Gastrocnemius medialis (tissue), 4 donors: Measurements from ENCODE around the gene CNTD1. TPM values are rescaled to one million over a fixed set of nuclear protein-coding genes. Genes with fewer than 3 reads are reported as not detected.

Source experiments
- ATAC-seq, 2 donors: fragments of 150-250 bp; one replicate each; pipeline ENCODE4 v1.9.1; 2016
- DNase-seq, 2 donors: peaks; one replicate each; pipeline ENCODE4 v3.0.0-alpha.2; 2019
- H3K27ac ChIP-seq, 4 donors: fragments of 200-600 bp; sonication (generic); 1 replicate in 1 of 4; 2 replicates in 3 of 4; pipeline ENCODE4 v1.5.1; 2016 to 2018; ENCODE audit warnings: mild to moderate bottlenecking in 2 of 4, moderate library complexity in 1 of 4
- H3K27me3 ChIP-seq, 3 donors: fragments of 200-600 bp; sonication (generic) in 2 of 3; 1 replicate in 1 of 3; 2 replicates in 2 of 3; pipeline versions ENCODE4 v1.5.1 to v1.6.0; 2016 to 2019; ENCODE audit warnings: mild to moderate bottlenecking in 1 of 3, moderate library complexity in 1 of 3
- H3K36me3 ChIP-seq, 2 donors: fragments of 200-600 bp; sonication (generic) in 1 of 2; one replicate each; pipeline ENCODE4 v1.5.1; 2017 to 2018
- H3K4me1 ChIP-seq, 2 donors: fragments of 200-600 bp; sonication (generic) in 1 of 2; one replicate each; pipeline ENCODE4 v1.5.1; 2016 to 2017; ENCODE audit warnings: mild to moderate bottlenecking in 2 of 2
- H3K4me3 ChIP-seq, 4 donors: fragments of 200-600 bp; sonication (generic) in 3 of 4; 1 replicate in 1 of 4; 2 replicates in 3 of 4; pipeline ENCODE4 v1.5.1; 2016 to 2019; ENCODE audit warnings: mild to moderate bottlenecking in 2 of 4
- H3K9me3 ChIP-seq, 3 donors: fragments of 200-600 bp; sonication (generic) in 2 of 3; 1 replicate in 1 of 3; 2 replicates in 2 of 3; pipeline ENCODE4 v1.5.1; 2016 to 2019
- POLR2A ChIP-seq, 2 donors: fragments of 450-650 bp; IDR thresholded peaks; one replicate each; pipeline ENCODE4 v1.6.1; 2017; ENCODE audit warnings: antibody characterized with exemption in 2 of 2, mild to moderate bottlenecking in 2 of 2, moderate library complexity in 2 of 2
- in situ Hi-C, 4 donors: fragments of 200-750 bp; cut with MboI; loops; one replicate each; pipeline versions ENCODE4 v1.15.0 to v1.8.0; 2017; ENCODE audit warnings: low sequenced_read_pairs in 4 of 4
- intact Hi-C: fragments of 100-400 bp; cut with DNase I; formaldehyde crosslinking; loops from one replicate; pipeline ENCODE4 v1.15.1; 2023; ENCODE audit warnings: low total_unique reads
- total RNA-seq, 4 donors: library from RNA; depleted of rRNA; stranded (reverse); fragments of >200 nt; gene quantifications; one replicate each; pipeline versions ENCODE4 v1.1.0 to v1.2.3, GENCODE V29; 2016
- TF ChIP-seq, protein P1 (sequence below), 5 experiments: fragments of 450-650 bp in 3 of 5; fragments of 200-600 bp in 2 of 5; sonication (generic) in 2 of 5; IDR thresholded peaks in 4 of 5; conservative IDR thresholded peaks in 1 of 5; 1 replicate in 4 of 5; 2 replicates in 1 of 5; pipeline ENCODE4 v1.5.1; 2016 to 2019; ENCODE audit warnings: antibody characterized with exemption in 5 of 5, mild to moderate bottlenecking in 3 of 5, moderate library complexity in 3 of 5

CNTD1 gene
- total RNA-seq, 4 donors from 2014 or later: not detected

DNA sequence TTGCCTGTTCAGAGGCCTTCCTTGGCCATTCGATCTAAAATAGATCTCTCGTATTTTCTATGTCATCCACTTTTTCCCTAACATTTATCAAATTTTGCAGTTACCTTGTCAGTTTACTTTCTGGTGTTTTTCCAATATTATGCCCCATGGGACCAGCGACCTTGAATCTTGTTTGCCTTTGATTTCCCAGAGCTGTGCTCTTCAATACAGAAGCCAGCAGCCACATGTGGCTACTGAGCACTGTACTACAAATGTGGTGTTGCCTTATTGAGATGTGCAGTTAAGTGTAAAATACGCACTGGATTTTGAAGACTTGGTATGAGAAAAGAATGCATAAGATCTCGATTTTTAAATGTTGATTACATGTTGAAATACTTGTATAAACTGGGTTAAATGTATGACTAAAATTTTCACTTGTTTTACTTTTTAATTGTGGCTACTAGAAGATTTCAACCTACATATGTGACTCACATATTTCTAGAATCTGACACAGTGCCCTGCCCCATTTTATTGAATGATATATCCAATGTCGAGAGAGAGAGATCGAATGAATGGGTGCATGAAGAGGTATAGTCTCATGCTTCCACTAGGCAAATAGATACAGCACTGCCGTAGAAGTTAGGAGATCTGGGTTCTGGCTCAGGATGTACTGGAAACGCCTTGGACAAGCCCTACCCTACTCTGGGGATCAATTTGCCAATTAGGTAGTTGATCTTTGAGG lies 33.7 kb downstream of the CNTD1 start:
- no peaks in the 10 kb centered on the region for H3K27me3 ChIP-seq
- DNase-seq: no peak
- in situ Hi-C loops (no loop called here), intact Hi-C loops (loop anchor here (5.0 to 10.0 kb wide), 2 partner anchors 165 to 562 kb away; partner anchors contain the start of genes ARL4D and RPL27)
- peaks cover 18 to 27% of the 10 kb centered on the region in 2 donors for H3K4me1 ChIP-seq
- H3K27ac ChIP-seq: peak overlapping the region; percentile 80 to 94 (median 89)
- ATAC-seq: no peak
- peaks cover 0 to 27% of the 10 kb centered on the region in 2 donors for H3K36me3 ChIP-seq
- no peaks in the 10 kb centered on the region for H3K9me3 ChIP-seq
- TF ChIP-seq POLR2A (IDR thresholded peaks at IDR 0.05): no peak
- TF ChIP-seq, protein P1, sequence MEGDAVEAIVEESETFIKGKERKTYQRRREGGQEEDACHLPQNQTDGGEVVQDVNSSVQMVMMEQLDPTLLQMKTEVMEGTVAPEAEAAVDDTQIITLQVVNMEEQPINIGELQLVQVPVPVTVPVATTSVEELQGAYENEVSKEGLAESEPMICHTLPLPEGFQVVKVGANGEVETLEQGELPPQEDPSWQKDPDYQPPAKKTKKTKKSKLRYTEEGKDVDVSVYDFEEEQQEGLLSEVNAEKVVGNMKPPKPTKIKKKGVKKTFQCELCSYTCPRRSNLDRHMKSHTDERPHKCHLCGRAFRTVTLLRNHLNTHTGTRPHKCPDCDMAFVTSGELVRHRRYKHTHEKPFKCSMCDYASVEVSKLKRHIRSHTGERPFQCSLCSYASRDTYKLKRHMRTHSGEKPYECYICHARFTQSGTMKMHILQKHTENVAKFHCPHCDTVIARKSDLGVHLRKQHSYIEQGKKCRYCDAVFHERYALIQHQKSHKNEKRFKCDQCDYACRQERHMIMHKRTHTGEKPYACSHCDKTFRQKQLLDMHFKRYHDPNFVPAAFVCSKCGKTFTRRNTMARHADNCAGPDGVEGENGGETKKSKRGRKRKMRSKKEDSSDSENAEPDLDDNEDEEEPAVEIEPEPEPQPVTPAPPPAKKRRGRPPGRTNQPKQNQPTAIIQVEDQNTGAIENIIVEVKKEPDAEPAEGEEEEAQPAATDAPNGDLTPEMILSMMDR (IDR thresholded peaks at IDR 0.05 in 4 of 5, conservative IDR thresholded peaks at IDR 0.05 in 1 of 5): no peak
- peak overlapping the region; percentile 77 to 97 (median 96) for H3K4me3 ChIP-seq

GRCh38 chr17:42832934-42833766 lies 34.5 kb downstream of the CNTD1 start, which contains the start of gene PSME3:
Gene PSME3 (plus strand): TSS chr17:42833397. CDS start chr17:42833632, 235 bp downstream.
- H3K4me3 ChIP-seq: peak within 1 kb of the TSS; percentile 77 to 97 (median 96)
- H3K36me3 ChIP-seq: peaks cover 0 to 34% of the 10 kb centered on the region in 2 donors
- TF ChIP-seq POLR2A (IDR thresholded peaks at IDR 0.05): peak; percentile 96 to 98
- TF ChIP-seq, protein P1 (IDR thresholded peaks at IDR 0.05 in 4 of 5, conservative IDR thresholded peaks at IDR 0.05 in 1 of 5): peak in 1 of 5 experiments; percentile 34
- intact Hi-C loops (loop anchor here (5.0 to 10.0 kb wide), 2 partner anchors 164 to 562 kb away; partner anchors contain the start of genes ARL4D and RPL27), in situ Hi-C loops (no loop called here)
- DNase-seq (peak; percentile 79 to 83), ATAC-seq (peak; percentile 95 to 97)
- no peaks in the 10 kb centered on the region for H3K9me3 ChIP-seq
- H3K27ac ChIP-seq: peak within 1 kb of the TSS; percentile 80 to 94 (median 89)
- no peaks in the 10 kb centered on the region for H3K27me3 ChIP-seq
- H3K4me1 ChIP-seq: peaks cover 18 to 27% of the 10 kb centered on the region in 2 donors

DNA sequence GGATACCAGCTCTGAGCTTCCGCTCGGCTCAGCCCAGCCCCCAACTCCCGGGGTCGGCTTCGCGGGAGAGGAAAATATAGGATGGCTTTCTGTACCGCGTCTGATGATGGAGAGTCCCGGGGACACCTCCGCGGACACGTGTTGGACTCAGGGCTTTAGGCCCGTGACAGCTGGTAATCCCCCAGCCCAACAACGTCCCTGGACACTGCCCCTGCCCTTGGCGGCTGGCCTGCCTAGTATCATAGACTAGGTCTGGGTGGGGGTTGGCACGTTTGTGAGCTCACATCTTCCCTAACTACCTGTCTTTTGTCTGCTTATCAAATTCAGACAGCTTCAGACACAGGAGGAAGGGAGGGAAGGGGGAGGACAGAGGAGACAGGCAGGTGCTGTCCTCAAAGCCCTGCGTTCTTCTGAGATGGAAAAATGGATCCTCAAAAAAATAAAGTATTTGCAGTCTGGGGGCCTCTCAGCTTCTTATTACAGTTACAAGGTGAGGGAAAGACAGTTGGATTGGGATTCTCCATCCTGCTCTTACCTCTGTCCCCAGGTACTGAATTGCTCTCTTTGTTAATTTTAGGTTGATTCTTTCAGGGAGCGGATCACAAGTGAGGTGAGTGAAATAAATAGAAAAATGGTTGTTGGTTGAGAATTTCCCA lies 35.2 kb downstream of the CNTD1 start:
- DNase-seq (no peak), ATAC-seq (peak; percentile 4 to 11)
- H3K27ac ChIP-seq: peak overlapping the region; percentile 80 to 94 (median 89)
- H3K36me3 ChIP-seq: peaks cover 0 to 42% of the 10 kb centered on the region in 2 donors
- no peaks in the 10 kb centered on the region for H3K27me3 ChIP-seq
- intact Hi-C loops: loop anchor here (5.0 to 10.0 kb wide), 2 partner anchors 163 to 561 kb away; partner anchors contain the start of genes ARL4D and RPL27
- no peaks in the 10 kb centered on the region for H3K9me3 ChIP-seq
- peak overlapping the region; percentile 77 to 97 (median 96) for H3K4me3 ChIP-seq
- TF ChIP-seq, protein P1 (IDR thresholded peaks at IDR 0.05 in 4 of 5, conservative IDR thresholded peaks at IDR 0.05 in 1 of 5): no peak
- no peak for TF ChIP-seq POLR2A (IDR thresholded peaks at IDR 0.05)
- H3K4me1 ChIP-seq: peaks cover 18 to 27% of the 10 kb centered on the region in 2 donors
- in situ Hi-C loops: no loop called here

DNA sequence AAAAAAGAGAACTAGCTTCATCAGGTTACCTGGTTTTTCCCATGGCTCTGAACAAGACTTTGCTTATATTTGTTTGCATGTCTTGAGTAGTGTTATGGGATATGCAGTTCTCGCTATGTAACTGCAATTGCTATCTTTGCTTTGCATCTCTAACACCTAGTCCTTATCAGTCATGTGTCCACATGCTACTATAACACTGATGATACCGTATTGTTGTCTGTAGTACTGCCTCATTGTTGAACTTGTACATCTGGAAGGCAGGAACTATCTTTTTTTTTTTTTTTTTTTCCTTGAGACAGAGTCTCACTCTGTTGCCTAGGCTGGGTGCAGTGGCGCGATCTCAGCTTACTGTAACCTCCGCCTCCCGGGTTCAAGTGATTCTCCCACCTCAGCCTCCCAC lies 37.1 kb downstream of the CNTD1 start:
- no peak for DNase-seq
- peaks cover 18 to 27% of the 10 kb centered on the region in 2 donors for H3K4me1 ChIP-seq
- no peaks in the 10 kb centered on the region for H3K9me3 ChIP-seq
- no peak overlapping the region for H3K4me3 ChIP-seq
- no peak overlapping the region for H3K27ac ChIP-seq
- intact Hi-C loops: loop anchor here (10.0 kb wide), 1 partner anchor 559 kb away; the partner anchor contains the start of gene ARL4D
- in situ Hi-C loops: no loop called here
- peaks cover 0 to 60% of the 10 kb centered on the region in 2 donors for H3K36me3 ChIP-seq
- no peak for TF ChIP-seq POLR2A (IDR thresholded peaks at IDR 0.05)
- TF ChIP-seq, protein P1 (IDR thresholded peaks at IDR 0.05 in 4 of 5, conservative IDR thresholded peaks at IDR 0.05 in 1 of 5): no peak
- H3K27me3 ChIP-seq: no peaks in the 10 kb centered on the region
- ATAC-seq: no peak
